K562 (cell line): ENCODE data around the gene MINDY4. TPM values are rescaled to one million over a fixed set of nuclear protein-coding genes. Genes with fewer than 3 reads are reported as not detected.

Source experiments
- ATAC-seq: fragments of 200-7000 bp; cut with Tn5 transposase; 3 replicates; pipeline ENCODE4 v1.9.1; 2020; ENCODE audit warnings: moderate library complexity
- BruUV-seq: library from RNA; stranded (reverse); fragments of 400-500 nt; replicated peaks from 2 replicates; lab custom pipeline; 2021; lab: Mats Ljungman, UMichigan
- CTCF ChIA-PET: fragments of 300-600 bp; formaldehyde crosslinking; extraction: SDS; loops from one replicate; lab custom pipeline; 2021; ENCODE audit warnings: low intra/inter-chr PET ratio; lab: Yijun Ruan, JAX
- POLR2A ChIA-PET: fragments of 300-600, 350-650 bp; sonication (Branson Sonifier 250); formaldehyde crosslinking; extraction: SDS; loops from one replicate; lab custom pipeline; 2021; ENCODE audit warnings: antibody characterized with exemption, inconsistent platforms; lab: Yijun Ruan, JAX
- DNase-seq, 4 experiments: peaks; one replicate each; pipeline versions ENCODE4 v3.0.0 to v3.0.0-alpha.2; 2011 to 2018; ENCODE audit warnings: low spot score in 3 of 4, mixed read lengths in 3 of 4; ENCODE audit errors: extremely low read depth in 1 of 4
- FAIRE-seq: peaks from 2 replicates; lab custom pipeline; 2011; peaks lifted over from hg19 to GRCh38; lab: Jason Lieb, UNC
- H2AFZ ChIP-seq: 2 replicates; pipeline ENCODE4 v1.6.0; 2011; ENCODE audit warnings: low read depth, low read length, control low read depth, inconsistent platforms
- H3K27ac ChIP-seq: fragments of 200-600 bp; 3 replicates; pipeline ENCODE4 v1.8.0; 2011; ENCODE audit warnings: low read depth, mild to moderate bottlenecking, control low read depth, inconsistent platforms, low read length, moderate library complexity, mixed read lengths; ENCODE audit errors: extremely low read depth
- H3K27me3 ChIP-seq, 2 experiments: fragments of 300-600 bp in 1 of 2; 2 replicates in 1 of 2; 3 replicates in 1 of 2; pipeline versions ENCODE4 v1.6.0 to v1.8.0; 2011; ENCODE audit warnings: inconsistent platforms in 2 of 2, low read length in 2 of 2, mild to moderate bottlenecking in 1 of 2, mixed read lengths in 1 of 2, moderate library complexity in 1 of 2; ENCODE audit not compliant: control insufficient read depth in 2 of 2, insufficient read depth in 2 of 2
- H3K36me3 ChIP-seq: fragments of 300-600 bp; 3 replicates; pipeline ENCODE4 v1.8.0; 2011; ENCODE audit warnings: mild to moderate bottlenecking, low read length, inconsistent platforms; ENCODE audit not compliant: control insufficient read depth, insufficient read depth
- H3K4me1 ChIP-seq, 2 experiments: fragments of 200-600 bp in 1 of 2; replicated peaks in 1 of 2; 2 replicates in 1 of 2; 3 replicates in 1 of 2; pipeline versions ENCODE4 v1.5.1 to v1.8.0; 2011; ENCODE audit warnings: inconsistent platforms in 2 of 2, low read length in 2 of 2, mild to moderate bottlenecking in 1 of 2, mixed read lengths in 1 of 2, moderate library complexity in 1 of 2; ENCODE audit not compliant: control insufficient read depth in 2 of 2, insufficient read depth in 2 of 2
- H3K4me2 ChIP-seq: 2 replicates; pipeline ENCODE4 v1.6.1; 2011; ENCODE audit warnings: low read length, control low read depth, inconsistent platforms, mixed read lengths; ENCODE audit not compliant: insufficient read depth
- H3K4me3 ChIP-seq: fragments of 200-600 bp; sonication (generic), shearing (Covaris generic); 2 replicates; pipeline ENCODE4 v1.5.1; 2016; ENCODE audit warnings: control low read depth, inconsistent platforms
- H3K79me2 ChIP-seq: fragments of 200-600 bp; 3 replicates; pipeline ENCODE4 v1.8.0; 2011; ENCODE audit warnings: low read length, inconsistent platforms; ENCODE audit not compliant: control insufficient read depth, insufficient read depth
- H3K9ac ChIP-seq, 2 experiments: 2 replicates each; pipeline versions ENCODE4 v1.6.0 to v1.6.1; 2011; ENCODE audit warnings: low read depth in 2 of 2, low read length in 2 of 2, control low read depth in 1 of 2, inconsistent platforms in 1 of 2, mild to moderate bottlenecking in 1 of 2, mixed read lengths in 1 of 2; ENCODE audit not compliant: insufficient read depth in 1 of 2
- H3K9me1 ChIP-seq: one replicate; pipeline ENCODE4 v1.6.0; 2011; ENCODE audit warnings: inconsistent platforms, mild to moderate bottlenecking, low read length, moderate library complexity; ENCODE audit not compliant: control insufficient read depth, insufficient read depth
- H3K9me3 ChIP-seq: replicated peaks from 2 replicates; pipeline ENCODE4 v1.5.1; 2011; ENCODE audit warnings: low read depth, low read length, inconsistent platforms; ENCODE audit not compliant: control insufficient read depth, insufficient read depth
- H4K20me1 ChIP-seq: replicated peaks from 2 replicates; pipeline ENCODE4 v1.6.1; 2011; ENCODE audit warnings: low read length, inconsistent platforms, mixed read lengths; ENCODE audit not compliant: control insufficient read depth, insufficient read depth
- ATF1 ChIP-seq, 2 experiments: fragments of 450-650 bp in 1 of 2; IDR thresholded peaks; 2 replicates each; pipeline ENCODE4 v1.6.1; 2016; ENCODE audit warnings: missing compliant biosample characterization in 1 of 2, missing genetic modification characterization in 1 of 2
- ELK1 ChIP-seq: sonication (generic); formaldehyde crosslinking; IDR thresholded peaks from 2 replicates; pipeline ENCODE4 v1.8.1; 2022; ENCODE audit warnings: missing genetic modification reagents
- HMGXB4 ChIP-seq: sonication (generic); formaldehyde crosslinking; IDR thresholded peaks from 2 replicates; pipeline ENCODE4 v1.8.1; 2023; ENCODE audit warnings: mild to moderate bottlenecking, missing genetic modification reagents
- KLF1 ChIP-seq: fragments of 450-650 bp; IDR thresholded peaks from 2 replicates; pipeline ENCODE4 v1.6.1; 2016; ENCODE audit warnings: missing genetic modification characterization, missing compliant biosample characterization
- MAX ChIP-seq: sonication (generic); formaldehyde crosslinking; IDR thresholded peaks from 2 replicates; pipeline ENCODE4 v1.9.0; 2022; ENCODE audit warnings: mild to moderate bottlenecking, missing genetic modification reagents
- MYBL2 ChIP-seq, 2 experiments: fragments of 450-650 bp in 1 of 2; sonication (generic) in 1 of 2; formaldehyde crosslinking in 1 of 2; IDR thresholded peaks; 2 replicates each; pipeline versions ENCODE4 v1.6.1 to v1.8.1; 2017 to 2022; ENCODE audit warnings: borderline replicate concordance in 1 of 2, inconsistent platforms in 1 of 2, low read depth in 1 of 2, mild to moderate bottlenecking in 1 of 2, missing genetic modification reagents in 1 of 2, moderate library complexity in 1 of 2
- NFE2 ChIP-seq: IDR thresholded peaks from 2 replicates; pipeline ENCODE4 v1.6.1; 2014; ENCODE audit warnings: antibody characterized with exemption, low read depth
- NFIX ChIP-seq: fragments of 250-450 bp; sonication (Bioruptor Pico); IDR thresholded peaks from 2 replicates; pipeline ENCODE4 v1.4.0; 2020; ENCODE audit warnings: low read depth, mild to moderate bottlenecking, moderate library complexity
- RBM39 ChIP-seq: fragments of 200-400 bp; formaldehyde crosslinking; optimal IDR thresholded peaks from 2 replicates; pipeline ENCODE3; 2018; ENCODE audit warnings: low read depth, low read length
- RCOR1 ChIP-seq, 2 experiments: IDR thresholded peaks; 2 replicates each; pipeline ENCODE4 v1.6.1; 2012; ENCODE audit warnings: low read depth in 2 of 2, low read length in 2 of 2, borderline replicate concordance in 1 of 2, improper control_type of control experiment in 1 of 2
- TRIM24 ChIP-seq, 2 experiments: fragments of 450-650 bp; IDR thresholded peaks; 2 replicates each; pipeline ENCODE4 v1.6.1; 2016
- USF2 ChIP-seq: sonication (generic); formaldehyde crosslinking; IDR thresholded peaks from 2 replicates; pipeline ENCODE4 v1.5.0; 2020; ENCODE audit warnings: missing genetic modification reagents
- WGBS: fragments of 100-300 bp; shearing (Covaris generic); methylation state at CpG from one replicate; pipeline ENCODE4 v1.1.6; 2016; ENCODE audit warnings: low coverage, mixed read lengths; ENCODE audit not compliant: insufficient coverage; ENCODE audit errors: missing lambda C conversion rate; 5-methylcytosine and 5-hydroxymethylcytosine counted together
- in situ Hi-C: fragments of 300-500 bp; cut with MboI; formaldehyde crosslinking; loops from 4 replicates; pipeline ENCODE4 v1.15.0; 2018; ENCODE audit warnings: inconsistent platforms, mixed read lengths
- intact Hi-C: fragments of 100-400 bp; cut with micrococcal nuclease; formaldehyde crosslinking; loops from 2 replicates; pipeline ENCODE4 v1.14.2; 2022
- polyA plus RNA-seq, 8 experiments: library from polyadenylated mRNA; depleted of rRNA in 4 of 8; stranded (reverse) in 5 of 8; unstranded in 3 of 8; fragments of >200 nt; fragmentation: Nextera tagmentation in 2 of 8; fragmentation: Illumina TruSeq in 1 of 8; extraction: Ambion mirVana in 2 of 8; extraction: Trizol in 1 of 8; gene quantifications; 2 replicates each; pipeline versions ENCODE4 v1.2.1 to v1.2.3, GENCODE V29; 2011 to 2014; ENCODE audit warnings: inconsistent platforms in 1 of 8, missing spikeins in 1 of 8
- total RNA-seq, 7 experiments: library from RNA; depleted of rRNA in 6 of 7; stranded (reverse); fragments of >200 nt in 6 of 7; fragmentation: Illumina TruSeq in 2 of 7; extraction: Trizol in 2 of 7; gene quantifications; 2 replicates each; pipeline versions ENCODE4 v1.2.1 to v1.2.3, GENCODE V29; 2011 to 2021; ENCODE audit warnings: low replicate concordance in 1 of 7

MINDY4 gene
- total and polyA plus RNA-seq, 9 of the 15 experiments (the other 6 are each of a cell fraction or from before 2014, with no cell fraction given): 2.1 to 16.7 (median 11.0) TPM

- TF ChIP-seq RCOR1 (IDR thresholded peaks at IDR 0.05; ENCODE audit: borderline replicate concordance in 1 of 2, low read depth in 2 of 2, low read length in 2 of 2): no peak
- no peak for TF ChIP-seq USF2
- no peak for TF ChIP-seq ELK1
- no peak for TF ChIP-seq ATF1 (CRISPR knock-in tag; IDR thresholded peaks at IDR 0.05)
- TF ChIP-seq ATF1 (tag; IDR thresholded peaks at IDR 0.05): no peak
- no peak for TF ChIP-seq NFIX
- TF ChIP-seq MYBL2 (IDR thresholded peaks at IDR 0.05; ENCODE audit: low read depth): no peak
- no peak for TF ChIP-seq MYBL2 (CRISPR knock-in tag; IDR thresholded peaks at IDR 0.05; ENCODE audit: borderline replicate concordance)
- no peak for TF ChIP-seq KLF1 (tag)
- TF ChIP-seq NFE2: no peak
- TF ChIP-seq HMGXB4: no peak
- TF ChIP-seq MAX (CRISPR knock-in tag): no peak
- no peak for TF ChIP-seq RBM39
- no peak for TF ChIP-seq TRIM24 (IDR thresholded peaks at IDR 0.05)
- TF ChIP-seq, all 486 proteins: peak for 0
- Histone ChIP-seq H3K9ac (no peak overlapping the region), H3K27me3 (no peaks in the 10 kb centered on the region), H3K9me3 (no peaks in the 10 kb centered on the region), H3K27ac (no peak overlapping the region), H3K4me3 (no peak overlapping the region), H3K4me1 (peaks cover 24 to 31% of the 10 kb centered on the region in 2 experiments; a peak in 4 of 5 replicates), H3K9me1 (peaks cover 10% of the 10 kb centered on the region), H3K36me3 (no peaks in the 10 kb centered on the region), H2AFZ (no peak overlapping the region), H3K4me2 (no peak overlapping the region), H4K20me1 (no peaks in the 10 kb centered on the region), H3K79me2 (no peaks in the 10 kb centered on the region)
- no TSS peak for BruUV-seq
- in situ Hi-C loops (no loop called here), intact Hi-C loops (no loop called here)
- 28% methylated on average over 2 of the region's 2 CpGs for WGBS
- ChIA-PET POLR2A (interaction anchor here (0.6 to 0.9 kb wide), 2 partner anchors 9 to 37 kb away, joined by 3 to 4 read pairs; no protein-coding TSS in a partner anchor), CTCF (no interaction called here)
- DNase-seq (no peak), FAIRE-seq (no peak), ATAC-seq (no peak)
Observed at GRCh38 chr7:30925117-30925516, 153.9 kb downstream of the MINDY4 start.
